ENCODE data around the gene CEP350. TPM values are rescaled to one million over a fixed set of nuclear protein-coding genes. Genes with fewer than 3 reads are reported as not detected.
A peak's percentile ranks its signal among the peaks of the same experiment; 100 is the strongest.
"Not testable (repeated sequence)": the region's sequence is repeated elsewhere in the genome, so short reads cannot be mapped to it uniquely, and the experiment has no call there.

The CEP350 gene
- total RNA-seq, 6 experiments from 2014 or later: 22.1 to 26.7 (median 25.2) TPM

- Mint-ChIP-seq H3K9me3 (no peaks in the 10 kb centered on the region), H3K27ac (peak overlapping the region; percentile 63), H3K36me3 (ENCODE audit: low read depth) (peaks cover 3% of the 10 kb centered on the region; the same call in 1 of the 2 replicates), H3K4me1 (ENCODE audit: low read depth) (peaks cover 42% of the 10 kb centered on the region), H3K4me3 (peak overlapping the region; percentile 17; the same call in 1 of the 2 replicates), H3K27me3 (ENCODE audit: insufficient read depth) (peaks cover 3% of the 10 kb centered on the region)
- no peak for TF ChIP-seq CTCF (IDR thresholded peaks at IDR 0.05)
- peak; percentile 91 for DNase-seq
These were observed 176.9 kb downstream of the CEP350 start for GRCh38 chr1:180131510-180131909.

- peaks cover 8% of the 10 kb centered on the region; the same call in 1 of the 2 replicates for H3K36me3 Mint-ChIP-seq (ENCODE audit: low read depth)
- no peak for DNase-seq
- peaks cover 5% of the 10 kb centered on the region; the same call in 1 of the 2 replicates for H3K9me3 Mint-ChIP-seq
- no peak overlapping the region for H3K27ac Mint-ChIP-seq
- TF ChIP-seq CTCF (IDR thresholded peaks at IDR 0.05): no peak
- H3K4me3 Mint-ChIP-seq: no peak overlapping the region
- peaks cover 50% of the 10 kb centered on the region for H3K4me1 Mint-ChIP-seq (ENCODE audit: low read depth)
- peaks cover 3% of the 10 kb centered on the region for H3K27me3 Mint-ChIP-seq (ENCODE audit: insufficient read depth)
These were observed 178.6 kb downstream of the CEP350 start for GRCh38 chr1:180133193-180133592.

GRCh38 chr1:180133688-180134087 lies 179.1 kb downstream of the CEP350 start:
- H3K36me3 Mint-ChIP-seq (ENCODE audit: low read depth); DNase-seq; H3K27me3 Mint-ChIP-seq (ENCODE audit: insufficient read depth); H3K27ac Mint-ChIP-seq; H3K4me3 Mint-ChIP-seq; H3K9me3 Mint-ChIP-seq: not testable (repeated sequence)
- peaks cover 50% of the 10 kb centered on the region for H3K4me1 Mint-ChIP-seq (ENCODE audit: low read depth)

GRCh38 chr1:180135535-180135934 lies 180.9 kb downstream of the CEP350 start:
- H3K36me3 Mint-ChIP-seq (ENCODE audit: low read depth): peaks cover 8% of the 10 kb centered on the region; the same call in 1 of the 2 replicates
- DNase-seq: no peak
- no peak overlapping the region for H3K27ac Mint-ChIP-seq
- no peak overlapping the region for H3K4me3 Mint-ChIP-seq
- peaks cover 5% of the 10 kb centered on the region; the same call in 1 of the 2 replicates for H3K9me3 Mint-ChIP-seq
- TF ChIP-seq CTCF (IDR thresholded peaks at IDR 0.05): no peak
- peaks cover 2% of the 10 kb centered on the region for H3K27me3 Mint-ChIP-seq (ENCODE audit: insufficient read depth)
- H3K4me1 Mint-ChIP-seq (ENCODE audit: low read depth): peaks cover 41% of the 10 kb centered on the region

GRCh38 chr1:180136331-180136967 lies 181.8 kb downstream of the CEP350 start:
- Mint-ChIP-seq H3K4me3 (peak overlapping the region; percentile 22; the same call in 1 of the 2 replicates), H3K27ac (peak overlapping the region; percentile 67), H3K4me1 (ENCODE audit: low read depth) (peaks cover 32% of the 10 kb centered on the region), H3K27me3 (ENCODE audit: insufficient read depth) (no peaks in the 10 kb centered on the region), H3K36me3 (ENCODE audit: low read depth) (0 out of 2 replicates have a peak, but pooled peaks cover 5% of the 10 kb centered on the region), H3K9me3 (peaks cover 5% of the 10 kb centered on the region; the same call in 1 of the 2 replicates)
- TF ChIP-seq CTCF (IDR thresholded peaks at IDR 0.05): no peak
- no peak for DNase-seq

- peaks cover 27% of the 10 kb centered on the region for H3K4me1 Mint-ChIP-seq (ENCODE audit: low read depth)
- DNase-seq: no peak
- no peaks in the 10 kb centered on the region for H3K27me3 Mint-ChIP-seq (ENCODE audit: insufficient read depth)
- peaks cover 5% of the 10 kb centered on the region; the same call in 1 of the 2 replicates for H3K9me3 Mint-ChIP-seq
- H3K36me3 Mint-ChIP-seq (ENCODE audit: low read depth): 0 out of 2 replicates have a peak, but pooled peaks cover 5% of the 10 kb centered on the region
- no peak for TF ChIP-seq CTCF (IDR thresholded peaks at IDR 0.05)
- H3K4me3 Mint-ChIP-seq: no peak overlapping the region
- peak overlapping the region; percentile 67; the same call in 1 of the 2 replicates for H3K27ac Mint-ChIP-seq
These were observed 182.4 kb downstream of the CEP350 start for GRCh38 chr1:180136968-180137356.

Measured in HFFc6 (cell line).